Stromal cell of bone marrow (primary cell): ENCODE results near the gene COL4A2.

Source experiments
- DNase-seq: peaks from one replicate; pipeline ENCODE4 v3.0.0-alpha.2; 2012; ENCODE audit warnings: low read depth

The COL4A2 gene

DNA sequence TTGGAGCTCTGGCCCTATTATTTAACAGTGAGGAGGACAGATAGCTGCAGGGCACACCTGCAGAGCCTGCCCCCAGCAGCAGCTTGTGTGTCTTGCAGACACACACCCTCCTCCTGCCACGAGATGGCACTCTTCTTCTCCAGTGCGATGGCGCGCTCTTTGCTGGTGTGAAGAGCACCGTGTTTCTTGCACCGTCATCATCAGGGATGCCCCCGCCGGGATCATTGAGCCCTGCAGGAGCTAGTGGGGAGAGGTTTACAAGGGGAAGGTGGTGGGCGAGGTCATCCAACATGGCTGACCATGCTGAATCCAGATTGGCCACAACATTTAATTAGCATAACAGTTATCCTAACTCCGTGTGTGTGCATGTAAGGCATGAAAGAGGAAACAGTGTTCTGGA is 148.9 kb downstream of the COL4A2 start:
- peak; percentile 44 for DNase-seq

GRCh38 chr13:110456550-110456949 is 149.5 kb downstream of the COL4A2 start:
- no peak for DNase-seq

DNA sequence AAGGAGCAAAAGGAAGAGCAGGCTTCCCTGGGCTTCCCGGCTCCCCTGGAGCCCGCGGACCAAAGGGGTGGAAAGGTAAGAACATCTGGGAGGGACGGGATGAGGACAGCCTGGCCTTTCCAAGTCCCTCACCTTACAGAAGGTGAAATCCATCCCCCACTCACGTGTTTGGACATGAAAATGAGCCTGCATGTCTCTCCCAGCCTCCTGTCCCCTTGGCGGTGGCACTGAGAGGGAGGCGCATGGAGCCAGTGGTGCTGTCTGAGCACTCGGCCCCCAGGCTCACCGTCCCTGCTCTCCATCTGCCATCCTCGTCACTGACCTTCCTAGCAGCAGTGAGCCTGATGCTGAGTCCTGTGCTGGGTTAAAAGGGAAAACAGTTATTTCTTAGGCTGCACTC is 150.3 kb downstream of the COL4A2 start:
- DNase-seq: no peak

DNA sequence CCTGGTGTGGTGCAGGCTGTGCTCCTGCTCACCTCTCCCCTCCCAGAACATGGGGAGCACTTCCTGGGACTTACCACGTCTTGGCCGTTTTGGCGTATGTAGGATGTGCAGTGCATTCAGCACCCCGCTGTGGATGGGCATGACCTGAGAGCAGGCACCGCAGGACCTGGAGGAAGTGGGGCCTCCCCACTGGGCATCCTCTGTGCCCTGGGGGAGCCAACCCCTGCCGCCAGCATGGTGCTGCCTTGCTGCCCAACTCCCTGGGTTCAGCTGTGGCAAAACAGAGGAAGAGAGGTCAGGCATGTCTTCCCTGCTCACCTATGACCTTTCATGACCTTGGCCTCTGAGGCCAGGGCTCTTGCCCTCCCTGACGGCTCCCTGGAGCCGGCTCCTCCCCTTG is 150.9 kb downstream of the COL4A2 start:
- DNase-seq: no peak

DNA sequence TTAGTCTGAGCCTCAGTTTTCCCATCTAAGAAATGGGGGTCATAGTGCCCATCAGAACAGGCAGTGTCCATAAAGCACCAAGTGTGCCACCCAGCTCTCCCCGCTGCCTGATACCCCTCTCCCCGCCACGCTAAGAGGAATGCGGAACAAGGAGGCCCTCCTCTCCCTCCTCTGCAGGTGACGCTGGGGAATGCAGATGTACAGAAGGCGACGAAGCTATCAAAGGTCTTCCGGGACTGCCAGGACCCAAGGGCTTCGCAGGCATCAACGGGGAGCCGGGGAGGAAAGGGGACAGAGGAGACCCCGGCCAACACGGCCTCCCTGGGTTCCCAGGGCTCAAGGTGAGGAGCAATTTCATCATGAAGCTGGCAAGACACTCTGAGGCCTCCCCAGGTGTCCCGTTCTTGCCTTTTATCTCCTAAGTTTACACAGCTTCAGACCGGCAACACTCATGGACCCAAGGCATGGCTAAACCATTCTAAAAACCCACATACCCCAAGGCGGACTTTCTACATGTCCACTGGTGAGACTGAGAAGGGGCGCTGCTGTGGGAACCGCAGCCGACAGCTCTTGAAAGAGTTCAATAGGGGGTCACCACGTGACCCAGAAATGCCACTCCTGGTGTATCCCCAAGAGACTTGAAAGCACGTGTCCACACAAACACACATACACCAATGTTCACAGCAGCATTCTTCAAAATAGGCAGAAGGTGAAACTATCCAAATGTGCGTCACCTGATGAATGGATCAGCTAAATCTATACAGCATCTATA is 151.7 kb downstream of the COL4A2 start:
- DNase-seq: no peak

DNA sequence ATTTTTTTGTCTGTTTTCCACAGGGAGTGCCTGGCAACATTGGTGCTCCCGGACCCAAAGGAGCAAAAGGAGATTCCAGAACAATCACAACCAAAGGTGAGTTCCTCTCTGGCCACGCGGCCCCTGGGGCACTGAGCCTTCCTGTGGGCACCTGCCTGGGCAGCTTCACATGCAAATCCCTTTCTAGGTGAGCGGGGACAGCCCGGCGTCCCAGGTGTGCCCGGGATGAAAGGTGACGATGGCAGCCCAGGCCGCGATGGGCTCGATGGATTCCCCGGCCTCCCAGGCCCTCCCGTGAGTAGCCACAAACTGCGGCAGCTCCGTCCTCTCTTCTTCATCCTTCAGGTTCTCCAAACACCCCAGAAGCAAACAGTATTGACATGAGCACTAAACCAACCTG is 155.0 kb downstream of the COL4A2 start:
- DNase-seq: no peak

GRCh38 chr13:110463156-110463555 is 156.1 kb downstream of the COL4A2 start:
- no peak for DNase-seq

DNA sequence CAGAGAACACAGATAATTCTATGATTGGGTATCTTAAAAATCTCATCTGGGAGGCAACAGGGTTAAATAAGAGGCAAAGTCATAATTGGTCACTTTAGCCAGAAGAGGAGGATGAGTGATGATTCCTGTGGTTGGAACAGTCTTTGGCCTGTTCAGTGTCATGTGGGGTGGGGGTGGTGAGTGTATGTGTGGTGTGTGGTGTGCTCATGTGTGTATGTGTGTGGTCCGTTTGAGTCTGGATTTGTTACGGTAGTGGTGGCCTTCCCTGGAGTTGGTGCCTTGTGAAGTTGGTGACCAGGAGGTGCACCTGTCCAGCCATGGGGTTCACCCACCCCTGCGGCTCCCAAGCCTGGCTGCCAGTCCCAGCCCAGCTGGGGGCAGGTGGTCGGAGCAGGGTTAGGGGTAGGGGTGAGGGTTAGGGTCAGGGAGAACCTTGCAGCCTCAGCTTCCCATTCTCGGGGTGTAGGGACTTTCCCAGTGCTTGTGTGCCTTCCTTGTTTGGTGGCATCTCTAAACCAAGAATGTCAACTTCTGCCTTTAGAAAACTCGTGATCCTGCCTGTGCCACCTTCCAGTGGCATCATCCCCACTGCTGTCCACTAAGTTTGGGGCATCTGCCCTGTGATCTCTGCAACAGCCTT is 156.9 kb downstream of the COL4A2 start:
- DNase-seq: peak; percentile 11

DNA sequence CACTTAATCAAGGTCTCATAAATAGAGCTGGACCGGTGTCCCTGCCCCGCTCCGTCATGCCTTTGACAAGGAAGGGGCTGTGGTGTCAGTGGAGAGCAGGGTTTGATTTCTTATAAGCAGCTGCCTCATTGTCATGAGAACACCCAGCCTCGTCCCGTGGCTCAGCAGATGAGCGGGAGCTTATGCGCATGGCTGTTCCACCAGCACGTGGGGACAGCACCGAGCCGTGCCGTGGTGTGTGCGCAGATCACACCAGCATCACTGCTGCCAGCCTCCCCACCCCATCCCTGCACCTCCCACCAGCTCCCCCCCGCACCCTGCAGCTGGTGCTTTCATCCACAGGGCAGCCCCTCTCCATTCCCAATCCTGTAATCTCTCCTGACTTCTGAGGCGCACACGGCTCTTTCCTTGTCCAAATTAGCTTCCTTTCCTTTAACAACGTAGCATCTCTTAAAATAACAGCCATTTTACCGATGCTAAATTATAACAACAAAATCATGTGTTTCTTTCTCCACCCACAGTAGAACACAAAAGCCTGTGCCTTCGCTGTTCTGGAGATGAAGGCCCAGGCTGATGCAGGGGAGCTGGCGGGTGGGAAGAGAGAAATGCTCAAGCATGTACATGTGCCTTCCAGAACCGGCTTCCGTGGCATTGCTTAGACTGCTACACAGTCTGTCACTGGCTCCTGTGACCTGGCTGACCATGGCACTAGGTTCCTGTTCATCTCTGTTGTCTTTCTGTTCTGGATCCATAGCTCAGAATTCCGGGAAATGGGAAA is 157.7 kb downstream of the COL4A2 start:
- DNase-seq: no peak

- no peak for DNase-seq
Observed at GRCh38 chr13:110465696-110466095, 158.6 kb downstream of the COL4A2 start.

GRCh38 chr13:110466266-110466915 is 159.3 kb downstream of the COL4A2 start:
- DNase-seq: no peak

DNA sequence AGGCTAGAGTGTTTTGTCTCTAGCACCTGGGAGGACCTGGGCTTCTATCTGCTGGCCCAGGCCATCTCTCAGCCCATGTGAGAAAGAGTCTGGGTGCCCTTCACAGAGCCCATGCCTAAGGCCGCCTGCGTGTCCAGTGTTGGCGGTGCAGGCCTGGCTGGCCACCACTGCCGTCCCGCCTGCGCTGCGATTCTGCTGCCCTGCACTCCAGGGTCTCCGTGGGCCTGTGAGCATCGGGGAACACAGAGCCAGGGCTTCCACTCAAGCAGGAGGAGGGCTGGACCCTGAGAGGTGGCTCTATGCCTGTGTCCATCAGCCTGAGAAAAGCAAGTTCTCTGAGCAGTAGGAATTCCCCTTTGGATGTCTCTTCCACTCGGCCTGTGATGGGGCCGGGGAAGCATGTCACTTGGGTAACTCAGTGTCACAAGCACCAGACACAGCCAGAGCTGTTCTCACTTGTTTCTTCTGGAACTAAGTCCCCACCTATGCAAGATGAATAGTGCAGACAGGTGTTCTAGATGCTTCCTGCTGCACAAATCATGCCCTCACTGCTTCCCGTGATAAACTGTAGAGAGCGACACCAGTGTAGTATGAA is 160.5 kb downstream of the COL4A2 start:
- DNase-seq: no peak

GRCh38 chr13:110468986-110469495 is 162.0 kb downstream of the COL4A2 start:
- DNase-seq: no peak

DNA sequence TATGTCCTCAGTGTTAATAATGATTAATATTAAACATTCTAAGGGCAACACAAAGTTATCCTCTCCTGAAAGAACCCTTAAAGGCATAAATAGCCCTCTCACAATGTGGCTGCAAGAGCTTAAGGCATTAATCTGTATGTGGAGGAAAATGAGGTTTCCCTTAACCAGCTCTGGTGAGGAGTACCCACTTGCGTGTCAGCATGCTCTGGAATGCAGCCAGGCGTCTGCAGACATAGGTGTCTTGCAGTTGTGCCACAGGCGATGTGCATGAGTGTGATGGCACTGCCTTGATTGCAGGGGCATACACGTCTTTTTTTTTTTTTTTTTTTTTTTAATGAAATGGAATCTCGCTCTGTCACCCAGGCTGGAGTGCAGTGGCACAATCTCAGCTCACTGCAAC is 162.5 kb downstream of the COL4A2 start:
- no peak for DNase-seq

DNA sequence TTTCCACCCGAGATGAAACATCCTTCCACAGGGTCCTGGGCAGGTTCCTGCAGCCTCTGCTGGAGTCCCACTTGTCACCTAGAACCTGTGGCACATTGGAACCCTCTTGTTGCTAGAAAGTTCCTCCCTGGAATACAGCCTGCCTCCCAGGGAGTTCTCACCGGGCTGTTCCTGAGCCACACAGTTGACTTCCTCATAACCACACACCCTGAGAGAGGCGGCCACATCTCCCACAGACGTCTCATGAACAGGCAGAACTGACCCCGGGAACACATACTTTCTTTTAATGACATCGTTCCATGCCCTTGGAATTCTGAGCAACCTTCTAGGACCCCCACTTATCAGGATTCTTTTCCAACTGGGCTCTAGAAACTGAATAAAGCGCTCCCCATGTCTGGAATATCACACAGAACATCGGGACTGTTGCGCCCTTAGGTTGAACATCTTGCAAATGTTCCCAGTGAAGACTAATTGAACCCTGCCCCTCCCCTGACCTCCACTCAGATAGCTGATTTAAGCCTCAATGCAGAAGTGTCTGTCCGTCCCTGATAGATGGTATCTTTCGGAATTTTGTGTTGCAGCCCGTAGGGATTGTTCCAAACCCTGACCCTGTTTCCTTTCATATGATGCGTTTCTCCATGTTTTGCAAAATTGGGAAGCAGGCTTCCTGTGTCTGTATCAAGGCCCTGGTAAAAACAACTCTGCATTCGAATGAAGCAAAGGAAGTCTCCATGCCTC is 163.4 kb downstream of the COL4A2 start:
- DNase-seq: no peak

DNA sequence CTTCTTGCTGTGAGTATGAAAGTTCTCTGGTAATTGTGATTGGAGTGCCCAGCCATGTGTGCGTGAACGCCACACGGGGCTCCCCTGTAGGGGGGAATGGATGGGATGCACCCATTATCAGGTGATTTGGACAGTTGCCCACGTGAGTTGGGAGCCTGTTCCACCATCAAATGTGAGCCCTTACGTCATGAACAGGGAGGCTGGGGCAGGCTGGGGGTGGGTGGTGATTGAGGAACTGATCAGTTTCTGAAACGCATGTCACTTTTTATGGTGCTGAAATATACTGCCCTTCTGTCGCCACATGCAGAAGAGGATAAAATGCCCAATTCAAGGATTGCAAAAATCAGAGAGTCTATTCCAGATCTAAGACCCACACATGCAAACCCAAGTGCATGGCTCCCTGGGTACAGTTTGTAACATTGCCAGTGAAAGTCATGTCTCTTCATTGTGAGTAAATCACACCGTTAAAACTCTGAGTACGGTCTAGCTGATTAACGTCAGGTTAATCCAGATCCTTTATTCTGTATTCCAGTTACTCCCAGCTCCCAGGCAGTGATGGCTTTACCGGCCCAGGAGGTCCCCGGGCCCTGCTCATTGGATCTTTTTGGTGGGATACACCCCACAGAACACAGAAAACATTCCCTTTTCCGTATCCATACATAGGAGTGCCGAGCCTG is 164.2 kb downstream of the COL4A2 start:
- DNase-seq: no peak

GRCh38 chr13:110471833-110472162 is 164.7 kb downstream of the COL4A2 start:
- DNase-seq: no peak

- no peak for DNase-seq
Observed at GRCh38 chr13:110472904-110473563, 165.9 kb downstream of the COL4A2 start.

- no peak for DNase-seq
Observed at GRCh38 chr13:110474713-110475112, 167.6 kb downstream of the COL4A2 start.

GRCh38 chr13:110475117-110475516 is 168.0 kb downstream of the COL4A2 start:
- no peak for DNase-seq
